HG03135 (cell line): Measurements from ENCODE around the gene MGARP.
"Not testable (repeated sequence)": the region's sequence is repeated elsewhere in the genome, so short reads cannot be mapped to it uniquely, and the experiment has no call there.

Experiments
- ATAC-seq: cut with Tn5 transposase; IDR thresholded peaks from one replicate; pipeline ENCODE4 v1.9.1; 2021; ENCODE audit warnings: mild to moderate bottlenecking, moderate library complexity; ENCODE audit not compliant: unreplicated experiment

The MGARP gene

DNA sequence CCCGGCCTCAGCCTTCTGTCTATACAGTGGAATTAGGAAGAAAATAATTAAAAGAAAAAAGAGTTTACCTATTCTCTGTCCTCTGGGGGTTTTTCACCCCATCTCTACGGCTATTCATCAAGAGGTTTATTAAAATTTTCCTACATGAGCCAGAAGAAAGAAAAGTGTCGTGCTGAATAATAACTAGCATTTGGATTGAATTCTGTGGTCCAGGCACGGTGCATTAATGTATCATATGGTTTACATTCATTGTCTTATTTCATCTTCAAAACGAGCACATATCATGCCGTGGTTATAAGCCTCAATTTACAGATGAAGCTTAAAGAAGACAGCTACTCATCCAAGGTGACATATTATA, 15.9 kb upstream of the MGARP start:
- ATAC-seq = no peak

- ATAC-seq = peak; percentile 95
Measured at GRCh38 chr4:139295206-139295941, 15.3 kb upstream of the MGARP start.

DNA sequence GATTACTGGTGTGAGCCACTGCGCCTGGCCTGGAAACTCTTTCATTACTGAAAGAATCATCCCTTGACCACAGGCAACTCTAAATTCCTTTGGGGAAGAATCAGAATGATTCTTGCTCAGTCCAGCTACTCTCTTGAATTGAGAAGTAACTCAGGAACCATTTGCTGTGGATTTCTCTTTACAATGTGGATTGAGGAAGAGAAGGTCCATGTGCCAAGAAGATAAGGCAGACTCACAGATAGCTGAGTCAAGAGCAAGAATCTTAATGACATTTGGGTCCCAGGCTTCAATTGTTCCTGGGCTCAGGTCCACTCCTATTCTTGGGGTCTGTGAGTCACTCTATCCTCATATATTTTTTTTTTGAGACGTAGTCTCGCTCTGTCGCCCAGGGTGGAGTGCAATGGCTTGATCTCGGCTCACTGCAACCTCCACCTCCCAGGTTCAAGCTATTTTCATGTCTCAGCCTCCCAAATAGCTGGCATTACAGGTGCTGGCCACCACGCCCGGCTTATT, 6.2 kb upstream of the MGARP start:
- no peak for ATAC-seq

GRCh38 chr4:139282721-139283075, 2.7 kb upstream of the MGARP start:
- no peak for ATAC-seq

DNA sequence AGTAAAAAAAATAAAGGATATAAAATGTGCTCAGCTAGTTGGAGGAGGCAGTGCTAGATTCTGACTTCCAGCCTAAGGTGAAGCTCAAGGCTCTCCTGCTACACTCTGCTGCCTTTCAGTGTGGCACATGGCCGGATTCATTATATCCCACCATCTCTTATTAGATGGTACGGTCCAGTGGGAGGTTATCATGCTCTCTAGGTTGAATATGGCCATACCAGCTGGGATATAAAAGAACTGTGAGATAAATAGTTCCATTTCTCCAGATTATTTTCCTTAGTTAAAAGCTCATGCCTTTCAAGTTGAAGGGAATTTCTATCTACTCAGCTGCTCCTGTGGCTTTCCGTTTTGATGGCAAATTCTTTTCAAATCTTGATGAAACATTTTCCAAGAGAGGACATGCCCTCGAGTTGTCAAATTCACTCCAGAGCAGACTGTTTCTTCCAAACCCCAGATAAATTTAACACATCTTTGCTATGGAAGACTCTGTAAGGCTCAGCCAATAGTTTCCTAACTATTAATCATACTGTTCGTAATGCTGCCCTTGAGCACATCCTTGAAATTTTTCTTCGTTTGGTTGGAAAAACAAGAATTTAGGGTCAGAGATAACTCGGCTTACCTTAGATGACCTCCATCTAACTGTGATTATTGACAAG, 2.2 kb upstream of the MGARP start:
- ATAC-seq = no peak

- ATAC-seq = no peak
Measured at GRCh38 chr4:139278912-139279759, 889 bp downstream of the MGARP start.

- ATAC-seq = no peak
Measured at GRCh38 chr4:139278485-139278884, 1.5 kb downstream of the MGARP start.

DNA sequence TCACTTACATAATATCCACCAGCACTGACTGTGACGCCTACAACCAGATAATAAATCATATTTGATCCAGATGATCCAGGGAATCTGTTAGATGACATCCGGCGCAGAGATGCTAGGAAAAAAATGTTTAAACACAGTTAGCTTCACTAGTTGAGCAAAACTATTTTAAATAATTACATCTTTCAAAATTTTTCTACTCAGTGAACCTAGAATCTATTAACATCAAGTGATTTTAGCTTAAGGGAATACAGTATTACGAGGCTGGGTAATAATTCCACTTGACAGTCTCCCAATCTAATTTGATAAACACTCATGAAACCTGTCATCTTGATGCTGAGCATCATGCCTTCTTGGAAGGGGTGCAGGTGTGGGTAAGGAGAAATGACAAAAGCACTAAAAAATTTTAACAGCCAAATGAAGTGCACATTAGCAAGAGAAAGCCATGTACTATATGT, 4.7 kb downstream of the MGARP start:
- no peak for ATAC-seq

GRCh38 chr4:139274790-139275189, 5.2 kb downstream of the MGARP start:
- no peak for ATAC-seq

- no peak for ATAC-seq
Measured at GRCh38 chr4:139273835-139274234, 6.2 kb downstream of the MGARP start.

DNA sequence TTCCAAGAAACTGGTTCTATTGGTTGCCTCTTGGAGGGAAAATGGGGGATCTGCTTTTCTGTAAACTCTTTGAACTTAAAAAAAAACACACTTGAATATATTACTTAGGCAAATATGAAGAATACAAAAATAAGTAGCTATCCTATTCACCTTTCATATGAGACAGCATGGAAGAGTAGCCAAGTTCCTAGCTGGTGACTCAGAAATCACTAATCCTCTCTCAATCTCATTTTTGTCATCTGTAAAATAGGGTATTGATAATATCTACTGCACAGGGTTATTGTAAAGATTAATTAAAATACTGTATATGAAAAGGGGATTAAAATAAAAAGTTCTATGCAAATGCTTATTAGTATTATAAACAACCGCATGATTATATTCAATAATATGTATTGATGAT, 12.7 kb downstream of the MGARP start:
- ATAC-seq = no peak

- ATAC-seq = peak; percentile 97
Measured at GRCh38 chr4:139266583-139267257, 13.3 kb downstream of the MGARP start.

GRCh38 chr4:139266208-139266582, 13.8 kb downstream of the MGARP start:
- peak; percentile 1 for ATAC-seq

DNA sequence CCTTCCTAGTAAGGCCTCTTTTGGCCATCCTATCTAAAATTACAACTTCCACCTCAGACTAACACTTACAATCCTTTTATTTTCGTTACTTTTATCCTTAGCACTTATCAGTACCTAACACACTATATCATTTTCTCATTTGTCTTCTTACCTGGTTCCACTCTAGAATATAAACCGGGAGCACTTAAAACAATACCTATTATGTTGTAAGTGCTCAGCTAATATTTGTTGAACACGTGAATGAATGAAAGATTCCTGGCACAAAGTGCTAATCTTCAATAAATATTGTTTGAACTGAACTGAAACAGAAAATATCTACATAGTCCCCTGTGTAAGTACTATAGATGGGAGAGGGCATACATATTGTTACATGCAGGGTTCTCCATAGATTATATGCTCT, 14.4 kb downstream of the MGARP start:
- ATAC-seq = no peak

DNA sequence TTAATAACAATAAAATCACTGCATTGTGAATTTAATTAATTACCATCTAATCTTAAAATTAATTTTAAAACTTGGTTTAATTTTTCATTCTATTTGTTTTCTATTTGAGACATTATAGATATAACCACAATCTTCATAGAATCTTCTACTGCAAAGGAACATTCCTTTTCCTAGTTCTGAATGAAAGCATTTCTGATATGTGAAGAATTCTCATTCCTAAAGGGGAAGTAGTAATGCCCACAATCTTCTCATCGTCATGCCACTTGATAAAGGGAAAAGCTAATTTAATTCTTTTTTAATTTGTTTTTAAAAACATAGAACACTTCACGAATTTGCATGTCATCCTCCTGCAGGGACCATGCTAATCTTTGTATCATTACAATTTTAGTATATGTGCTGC, 23.7 kb downstream of the MGARP start:
- ATAC-seq = no peak

GRCh38 chr4:139255581-139255980, 24.4 kb downstream of the MGARP start:
- ATAC-seq = not testable (repeated sequence)

DNA sequence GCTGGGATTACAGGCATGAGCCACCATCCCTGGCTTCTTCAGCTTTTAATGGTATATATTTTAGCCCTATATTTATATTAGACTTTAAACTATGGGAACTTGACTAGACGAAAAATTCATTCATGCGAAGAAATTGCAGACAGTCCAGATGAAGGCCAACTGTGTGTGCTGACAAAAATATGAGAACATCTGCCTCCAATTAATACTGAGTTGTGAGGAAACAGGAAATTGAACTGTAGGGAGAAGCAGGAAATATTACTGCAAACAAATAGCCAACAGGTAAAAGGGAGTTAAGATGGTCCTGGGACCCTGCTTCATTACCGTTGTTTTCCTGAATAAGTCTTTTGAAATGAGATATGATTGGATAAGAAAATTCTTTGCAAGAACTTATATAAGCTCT, 26.3 kb downstream of the MGARP start:
- ATAC-seq = no peak

GRCh38 chr4:139253046-139253445, 27.0 kb downstream of the MGARP start:
- ATAC-seq = no peak

DNA sequence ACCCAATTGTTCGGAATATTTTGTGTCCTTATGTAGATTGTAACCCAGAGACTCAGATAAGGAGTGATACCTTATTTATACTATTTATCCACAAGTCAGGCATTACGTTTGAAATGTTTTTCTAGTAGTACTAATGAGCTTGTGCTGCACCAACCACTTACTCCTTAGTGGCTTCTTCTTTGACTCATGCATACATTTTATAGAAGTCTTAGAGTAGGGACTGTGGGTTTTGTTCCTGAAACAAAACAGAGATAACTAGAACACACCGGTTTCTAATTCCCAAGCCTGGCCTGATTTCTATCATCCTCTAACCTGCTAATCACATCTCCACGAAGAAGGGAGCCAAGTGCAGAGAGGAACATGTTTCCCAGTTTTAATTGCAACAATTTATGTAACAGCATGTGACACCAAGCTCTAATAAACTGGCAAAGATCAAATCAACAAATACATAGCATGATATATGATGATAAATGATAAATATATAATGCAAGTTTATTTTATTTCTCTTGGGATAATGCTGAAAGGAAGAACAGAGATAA, 32.3 kb downstream of the MGARP start:
- ATAC-seq = no peak

DNA sequence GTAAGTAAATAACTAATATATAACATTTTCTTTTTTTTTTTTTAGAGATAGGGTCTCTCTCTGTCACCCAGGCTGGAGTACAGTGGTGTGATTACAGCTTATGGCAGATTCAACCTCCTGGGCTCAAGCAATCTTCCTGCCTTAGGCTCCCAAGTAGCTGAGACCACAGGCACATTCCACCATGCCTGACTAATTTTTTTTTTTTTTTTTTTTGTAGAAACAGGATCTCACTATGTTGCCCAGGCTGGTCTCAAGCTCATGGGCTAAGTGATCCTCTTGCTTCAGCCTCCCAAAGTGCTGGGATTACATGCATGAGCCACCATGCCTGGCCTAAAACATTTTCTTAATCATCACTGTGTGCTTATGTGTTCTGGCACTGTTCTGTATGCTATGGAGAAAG, 32.8 kb downstream of the MGARP start:
- ATAC-seq = no peak

DNA sequence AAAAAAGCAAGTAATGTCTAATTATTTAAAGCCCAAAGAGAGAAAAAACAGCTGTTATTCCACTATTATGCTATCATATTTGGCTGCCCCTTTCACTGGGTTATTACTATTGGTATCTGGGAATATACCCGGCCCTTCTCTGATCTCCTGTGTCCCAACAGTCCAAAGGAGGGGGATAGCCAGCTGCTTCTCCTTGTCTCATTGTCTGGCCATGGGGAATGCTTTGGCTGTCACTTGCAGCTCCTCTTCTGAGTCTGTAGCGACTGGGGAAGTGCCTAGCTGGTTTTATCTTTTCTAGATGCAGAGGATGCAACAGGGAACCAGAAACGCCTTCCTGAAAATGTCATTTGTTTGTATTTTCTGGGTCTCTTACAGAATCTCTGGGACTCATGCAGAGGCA, 33.9 kb downstream of the MGARP start:
- ATAC-seq = no peak
